ENCODE results near the gene AK8.

DNA sequence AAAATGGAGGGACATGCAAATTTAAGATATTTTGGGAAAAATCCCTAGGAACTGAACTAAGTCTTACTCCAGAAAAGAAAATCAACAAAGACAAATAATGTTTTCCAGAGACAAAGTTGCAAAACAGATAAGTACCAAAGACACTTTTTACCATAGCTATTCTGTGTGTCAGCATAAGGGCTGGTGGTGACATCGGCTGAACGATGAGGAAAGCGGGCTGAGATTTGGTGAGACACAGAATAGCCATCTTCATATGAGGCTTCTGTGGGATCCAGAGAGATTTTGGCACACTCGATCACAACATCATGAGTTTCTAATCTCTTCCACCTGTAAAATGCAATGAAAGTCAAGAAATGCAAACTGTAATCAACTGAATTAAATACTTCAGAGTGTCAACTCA, 34.0 kb upstream of the AK8 start:
- no peak for TF ChIP-seq CTCF (IDR thresholded peaks at IDR 0.05)
- TF ChIP-seq POLR2AphosphoS5 (IDR thresholded peaks at IDR 0.05) = no peak

All from stomach (tissue), 4 donors.